Prostate gland (tissue), 2 donors: ENCODE data around the gene ST6GAL1. TPM values are rescaled to one million over a fixed set of nuclear protein-coding genes. Genes with fewer than 3 reads are reported as not detected.
A peak's percentile ranks its signal among the peaks of the same experiment; 100 is the strongest.

Experiments used
- DNase-seq: peaks from one replicate; pipeline ENCODE4 v3.0.0-alpha.2; 2019; ENCODE audit warnings: low spot score
- H3K27ac ChIP-seq, 2 donors: fragments of 200-600 bp; sonication (generic); 2 replicates each; pipeline ENCODE4 v1.5.1; 2017 to 2019
- H3K27me3 ChIP-seq: fragments of 200-600 bp; sonication (generic); replicated peaks from 2 replicates; pipeline ENCODE4 v1.5.1; 2019; ENCODE audit not compliant: insufficient read depth
- H3K36me3 ChIP-seq, 2 donors: fragments of 200-600 bp; sonication (generic); 1 replicate in 1 of 2; 2 replicates in 1 of 2; pipeline versions ENCODE4 v1.5.1 to v1.8.1; 2017 to 2019
- H3K4me1 ChIP-seq: fragments of 200-600 bp; sonication (generic); replicated peaks from 2 replicates; pipeline ENCODE4 v1.5.1; 2019
- H3K4me3 ChIP-seq, 2 donors: fragments of 200-600 bp; sonication (generic); 2 replicates each; pipeline ENCODE4 v1.5.1; 2017 to 2019
- H3K9me3 ChIP-seq: fragments of 200-600 bp; sonication (generic); 2 replicates; pipeline ENCODE4 v1.5.1; 2017
- CTCF ChIP-seq, 4 experiments: fragments of 200-600 bp in 2 of 4; fragments of 450-650 bp in 2 of 4; sonication (generic) in 2 of 4; IDR thresholded peaks; 1 replicate in 3 of 4; 2 replicates in 1 of 4; pipeline ENCODE4 v1.5.1; 2016 to 2019; ENCODE audit warnings: antibody characterized with exemption in 4 of 4, mild to moderate bottlenecking in 2 of 4, moderate library complexity in 2 of 4
- POLR2A ChIP-seq: fragments of 450-650 bp; IDR thresholded peaks from one replicate; pipeline ENCODE4 v1.6.1; 2016; ENCODE audit warnings: antibody characterized with exemption, mild to moderate bottlenecking
- POLR2AphosphoS5 ChIP-seq: sonication (generic); formaldehyde crosslinking; IDR thresholded peaks from one replicate; pipeline ENCODE4 v1.6.1; 2017; ENCODE audit warnings: antibody characterized with exemption
- WGBS: methylation state at CpG from one replicate; pipeline ENCODE4 v1.1.5; 2018; 5-methylcytosine and 5-hydroxymethylcytosine counted together
- intact Hi-C: fragments of 100-400 bp; cut with DNase I; formaldehyde crosslinking; loops from one replicate; pipeline ENCODE4 v1.14.2; 2022
- total RNA-seq, 2 donors: library from RNA; depleted of rRNA; stranded (reverse); fragments of >200 nt; gene quantifications; one replicate each; pipeline ENCODE4 v1.1.0, GENCODE V29; 2016

The ST6GAL1 gene
- total RNA-seq, 2 donors from 2014 or later: 101 to 225 TPM

- TF ChIP-seq CTCF (IDR thresholded peaks at IDR 0.05) (no peak), POLR2AphosphoS5 (no peak), POLR2A (no peak)
- no peak overlapping the region for H3K27ac ChIP-seq
- H3K4me1 ChIP-seq: no peaks in the 10 kb centered on the region
- intact Hi-C loops: no loop called here
- DNase-seq: no peak
- no peaks in the 10 kb centered on the region for H3K9me3 ChIP-seq
- H3K27me3 ChIP-seq: no peaks in the 10 kb centered on the region
- no peaks in the 10 kb centered on the region for H3K36me3 ChIP-seq
- 66% methylated on average over 17 of the region's 17 CpGs for WGBS
- no peak overlapping the region for H3K4me3 ChIP-seq
Observed at GRCh38 chr3:186909078-186909853, 21.1 kb upstream of the ST6GAL1 start.

- Histone ChIP-seq H3K27me3 (no peaks in the 10 kb centered on the region), H3K36me3 (no peaks in the 10 kb centered on the region), H3K9me3 (no peaks in the 10 kb centered on the region), H3K4me1 (no peaks in the 10 kb centered on the region), H3K4me3 (no peak overlapping the region), H3K27ac (no peak overlapping the region)
- peak; percentile 49 for DNase-seq
- TF ChIP-seq POLR2AphosphoS5: peak; percentile 60
- TF ChIP-seq POLR2A: no peak
- intact Hi-C loops: no loop called here
- 47% methylated on average over 11 of the region's 11 CpGs for WGBS
Observed at GRCh38 chr3:186915806-186916796, 14.2 kb upstream of the ST6GAL1 start.

GRCh38 chr3:186917512-186918312 lies 12.6 kb upstream of the ST6GAL1 start:
- H3K27ac ChIP-seq: no peak overlapping the region
- intact Hi-C loops: no loop called here
- H3K4me3 ChIP-seq: no peak overlapping the region
- 81% methylated on average over 4 of the region's 4 CpGs for WGBS
- no peaks in the 10 kb centered on the region for H3K36me3 ChIP-seq
- H3K4me1 ChIP-seq: no peaks in the 10 kb centered on the region
- DNase-seq: no peak
- no peaks in the 10 kb centered on the region for H3K27me3 ChIP-seq
- TF ChIP-seq POLR2A: no peak
- TF ChIP-seq POLR2AphosphoS5: no peak
- no peak for TF ChIP-seq CTCF (IDR thresholded peaks at IDR 0.05)
- H3K9me3 ChIP-seq: no peaks in the 10 kb centered on the region

- DNase-seq: no peak
- intact Hi-C loops: no loop called here
- WGBS: 81% methylated on average over 4 of the region's 4 CpGs
Observed at GRCh38 chr3:186920301-186920700, 10.0 kb upstream of the ST6GAL1 start.

More at GRCh38 chr3:186920301-186920700, 10.0 kb upstream of the ST6GAL1 start:
- Histone ChIP-seq H3K36me3 (no peaks in the 10 kb centered on the region), H3K9me3 (no peaks in the 10 kb centered on the region), H3K27ac (no peak overlapping the region), H3K4me3 (no peak overlapping the region), H3K4me1 (no peaks in the 10 kb centered on the region), H3K27me3 (no peaks in the 10 kb centered on the region)
- no peak for TF ChIP-seq POLR2AphosphoS5
- TF ChIP-seq CTCF (IDR thresholded peaks at IDR 0.05): no peak
- no peak for TF ChIP-seq POLR2A
